Keratinocyte (primary cell): Measurements from ENCODE around the gene CLDN24.

ENCODE experiments used
- CTCF ChIP-seq, 3 experiments: IDR thresholded peaks in 1 of 3; conservative IDR thresholded peaks in 1 of 3; optimal IDR thresholded peaks in 1 of 3; 2 replicates in 2 of 3; 3 replicates in 1 of 3; pipeline versions ENCODE3 to v1.5.1; 2011; ENCODE audit warnings: low read length in 3 of 3, mild to moderate bottlenecking in 3 of 3, moderate library complexity in 2 of 3, control low read depth in 1 of 3, inconsistent platforms in 1 of 3; ENCODE audit not compliant: insufficient read depth in 2 of 3; ENCODE audit errors: extremely low read depth in 1 of 3
- EZH2 ChIP-seq: IDR thresholded peaks from one replicate; pipeline ENCODE4 v1.6.1; 2012; ENCODE audit warnings: inconsistent platforms, mild to moderate bottlenecking, low read length, moderate library complexity

GRCh38 chr4:183332447-183332846, 10.2 kb upstream of the CLDN24 start:
- TF ChIP-seq EZH2 (no peak), CTCF (optimal IDR thresholded peaks at IDR 0.05 in 1 of 3, IDR thresholded peaks at IDR 0.05 in 1 of 3, conservative IDR thresholded peaks at IDR 0.05 in 1 of 3; ENCODE audit: extremely low read depth in 1 of 3, insufficient read depth in 2 of 3, low read length in 3 of 3) (no peak)
